GM12872 (cell line): ENCODE data around the gene CABLES2.

Experiments
- TF ChIP-seq, protein P1 (sequence below): IDR thresholded peaks from 3 replicates; pipeline ENCODE4 v1.5.1; 2011; ENCODE audit warnings: low read depth, mild to moderate bottlenecking, low read length, moderate library complexity; ENCODE audit not compliant: insufficient read depth

The CABLES2 gene

DNA sequence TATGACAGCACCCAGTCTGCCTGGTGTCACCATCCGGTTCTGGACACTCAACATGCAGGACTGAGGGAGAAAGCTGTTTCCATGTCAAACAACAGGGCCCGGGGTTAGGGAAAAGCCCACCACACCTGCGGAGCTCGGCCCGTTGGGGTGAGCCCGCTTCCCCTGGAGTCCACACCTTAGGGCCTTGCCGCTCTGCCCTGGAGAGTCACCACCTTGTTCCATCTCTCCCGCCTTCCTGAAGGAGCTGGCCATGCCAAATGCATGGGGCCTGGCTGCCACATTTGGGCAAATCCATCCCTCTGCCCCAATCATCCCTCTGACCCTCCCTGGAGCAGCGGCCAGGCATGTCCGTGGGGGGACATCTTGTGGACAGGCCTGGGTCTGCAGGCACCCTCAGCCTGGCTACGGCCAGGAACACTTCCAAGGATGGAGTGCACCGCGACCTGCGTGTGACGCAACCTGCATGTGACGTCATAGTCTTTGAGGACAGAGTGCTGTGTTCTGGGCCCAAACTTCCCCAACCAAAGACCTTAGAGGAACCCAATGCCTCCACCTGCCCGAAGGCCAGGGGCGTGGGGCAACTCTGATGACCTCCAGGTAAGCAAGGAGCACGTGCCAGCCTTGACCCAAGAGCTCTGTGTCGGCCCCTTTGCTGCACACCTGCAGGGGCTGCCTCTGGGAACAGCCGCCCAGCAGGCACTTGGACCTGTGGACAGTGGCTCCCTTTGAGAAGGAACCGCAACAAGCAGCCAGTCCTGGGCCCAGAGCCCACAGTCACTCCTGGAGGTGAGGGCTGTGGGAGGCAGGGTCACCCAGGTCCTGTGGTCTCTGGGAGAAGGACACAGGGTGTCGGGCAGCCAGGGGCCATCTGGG, 1.7 kb downstream of the CABLES2 start:
- TF ChIP-seq, protein P1, sequence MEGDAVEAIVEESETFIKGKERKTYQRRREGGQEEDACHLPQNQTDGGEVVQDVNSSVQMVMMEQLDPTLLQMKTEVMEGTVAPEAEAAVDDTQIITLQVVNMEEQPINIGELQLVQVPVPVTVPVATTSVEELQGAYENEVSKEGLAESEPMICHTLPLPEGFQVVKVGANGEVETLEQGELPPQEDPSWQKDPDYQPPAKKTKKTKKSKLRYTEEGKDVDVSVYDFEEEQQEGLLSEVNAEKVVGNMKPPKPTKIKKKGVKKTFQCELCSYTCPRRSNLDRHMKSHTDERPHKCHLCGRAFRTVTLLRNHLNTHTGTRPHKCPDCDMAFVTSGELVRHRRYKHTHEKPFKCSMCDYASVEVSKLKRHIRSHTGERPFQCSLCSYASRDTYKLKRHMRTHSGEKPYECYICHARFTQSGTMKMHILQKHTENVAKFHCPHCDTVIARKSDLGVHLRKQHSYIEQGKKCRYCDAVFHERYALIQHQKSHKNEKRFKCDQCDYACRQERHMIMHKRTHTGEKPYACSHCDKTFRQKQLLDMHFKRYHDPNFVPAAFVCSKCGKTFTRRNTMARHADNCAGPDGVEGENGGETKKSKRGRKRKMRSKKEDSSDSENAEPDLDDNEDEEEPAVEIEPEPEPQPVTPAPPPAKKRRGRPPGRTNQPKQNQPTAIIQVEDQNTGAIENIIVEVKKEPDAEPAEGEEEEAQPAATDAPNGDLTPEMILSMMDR: peak; percentile 38; the same call in 1 of the 3 replicates

DNA sequence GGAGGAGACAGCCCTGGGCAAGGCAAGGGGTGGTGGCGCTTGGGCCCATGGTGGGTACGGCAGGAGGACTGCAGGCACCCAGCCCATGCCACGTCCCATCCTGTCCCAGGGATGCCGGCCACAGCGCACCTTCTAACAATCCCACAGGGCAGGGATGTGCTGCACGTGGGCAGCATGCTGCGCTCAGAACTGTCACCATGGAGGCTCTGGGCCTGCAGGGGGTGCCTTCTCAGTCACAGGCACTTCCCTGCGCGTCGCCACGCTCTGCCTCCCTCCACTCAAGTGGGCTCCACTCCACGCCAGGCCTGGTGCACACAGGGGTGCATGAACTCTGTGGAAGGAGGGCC, 2.4 kb downstream of the CABLES2 start:
- TF ChIP-seq, protein P1: no peak

DNA sequence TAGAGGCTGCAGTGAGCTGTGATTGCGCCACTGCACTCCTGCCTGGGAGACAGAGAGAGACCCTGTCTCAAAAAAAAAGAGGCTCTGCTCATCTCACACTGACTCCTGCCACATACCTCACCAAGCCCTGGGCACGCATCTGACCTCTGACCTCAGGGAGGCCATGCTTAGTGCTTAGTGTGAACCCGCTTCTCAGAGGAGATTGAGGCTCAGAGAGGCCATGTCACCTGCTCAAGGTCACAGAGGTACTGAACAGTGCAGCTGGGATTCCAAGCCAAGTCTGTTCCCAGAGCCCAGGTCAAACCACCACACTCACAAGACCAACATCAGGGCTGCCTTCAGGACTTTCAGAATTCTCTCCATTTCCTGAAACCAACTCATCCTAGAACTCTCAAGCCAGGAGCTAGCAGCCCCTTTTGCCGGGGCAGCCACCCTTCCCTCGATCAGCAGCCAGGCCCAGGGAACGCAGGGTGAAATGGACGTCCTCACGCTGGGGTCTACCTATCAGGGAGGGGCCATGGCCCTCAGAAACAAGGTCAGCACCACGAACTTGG, 2.9 kb downstream of the CABLES2 start:
- TF ChIP-seq, protein P1: no peak

DNA sequence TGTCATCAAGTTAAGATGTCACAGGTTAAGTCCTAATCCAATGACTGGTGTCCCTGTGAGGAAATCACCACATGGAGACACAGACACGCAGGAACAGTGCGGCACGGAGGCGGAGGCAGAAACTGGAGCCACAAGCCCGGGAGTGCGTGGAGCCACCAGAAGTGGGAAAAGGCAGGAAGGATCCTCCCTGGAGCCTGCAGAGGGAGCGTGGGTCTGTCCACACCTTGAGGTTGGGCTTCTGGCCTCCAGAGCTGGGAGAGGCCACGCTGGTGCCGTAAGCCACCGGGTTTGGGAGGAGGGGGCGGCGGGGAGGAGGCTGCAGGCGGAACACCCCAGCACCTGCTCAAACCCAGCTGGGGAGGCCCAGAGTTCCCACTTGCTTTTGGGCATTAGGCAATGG, 3.8 kb downstream of the CABLES2 start:
- TF ChIP-seq, protein P1: no peak

DNA sequence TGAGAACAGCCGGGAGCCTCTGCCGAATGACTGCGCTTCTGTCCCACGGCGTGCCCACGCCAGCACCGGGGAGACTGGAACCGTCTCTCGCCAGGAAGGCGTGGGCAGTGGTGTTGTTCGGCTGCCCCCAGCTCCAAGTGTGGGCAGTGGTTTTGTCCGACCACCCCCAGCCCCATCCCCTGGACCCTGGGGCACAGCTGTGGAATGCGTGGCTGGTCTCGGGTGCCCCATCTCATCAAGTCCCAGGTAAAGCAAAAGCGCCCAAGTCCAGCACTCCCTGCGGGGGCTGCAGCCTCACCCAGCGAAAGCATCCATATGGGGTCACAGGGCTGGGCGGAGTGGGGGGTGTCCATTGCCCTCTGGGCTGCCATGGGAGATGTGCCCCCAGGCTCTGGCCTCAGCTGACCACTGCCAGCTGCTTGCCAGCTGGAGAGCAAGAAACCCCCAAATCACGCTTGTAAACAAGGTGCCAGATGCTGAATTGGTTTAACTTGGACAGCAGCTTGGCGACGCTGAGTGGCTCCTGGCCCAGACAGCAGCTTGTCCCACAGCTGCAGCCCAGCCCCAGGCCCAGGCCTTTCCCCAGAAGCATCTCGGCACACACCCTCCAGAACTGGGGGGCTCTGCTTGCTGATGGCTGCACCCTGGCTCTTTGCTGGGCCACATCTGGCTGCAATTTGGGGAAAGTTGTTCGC, 4.5 kb downstream of the CABLES2 start:
- TF ChIP-seq, protein P1: no peak

DNA sequence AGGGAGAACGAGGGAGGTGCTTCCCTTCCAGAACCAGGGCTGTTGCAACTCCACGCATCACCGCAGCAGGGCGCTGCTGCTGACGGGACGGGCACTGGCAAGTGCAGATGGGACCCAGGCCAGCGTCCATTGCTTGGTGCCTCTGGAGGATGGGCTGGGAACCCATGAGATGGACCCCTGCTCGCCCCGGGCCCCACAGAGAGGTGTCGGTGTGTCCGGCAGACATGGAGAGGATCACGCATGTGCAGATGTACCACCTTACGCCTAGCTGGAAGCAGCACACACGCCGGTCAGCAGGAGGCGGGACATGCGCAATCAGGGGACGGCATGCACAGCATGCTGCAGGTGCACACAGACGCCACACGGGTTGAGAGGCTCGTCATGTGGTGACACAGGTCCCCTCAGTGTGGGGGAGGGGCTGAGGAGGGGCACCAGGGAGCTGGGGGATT, 5.7 kb downstream of the CABLES2 start:
- TF ChIP-seq, protein P1: no peak

DNA sequence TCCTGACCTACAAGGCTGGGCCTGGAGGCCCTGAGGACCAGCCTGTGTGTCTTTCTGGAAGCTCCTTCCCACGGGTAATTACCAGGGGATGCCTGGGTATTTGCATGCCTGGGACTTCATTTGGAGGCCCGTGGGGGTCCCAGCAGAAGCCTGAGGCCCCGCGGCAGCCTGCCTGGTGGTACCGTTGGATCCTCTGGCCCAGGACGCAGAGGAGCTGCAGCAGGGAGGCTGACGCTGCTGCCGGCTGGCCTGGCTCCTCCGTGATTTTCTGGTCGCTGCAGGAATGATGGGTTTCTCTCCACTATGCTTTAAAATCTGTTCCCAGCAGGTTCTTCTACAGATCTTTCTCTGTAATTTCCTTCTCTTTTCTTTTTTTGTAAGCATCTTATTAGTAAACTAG, 6.5 kb downstream of the CABLES2 start:
- TF ChIP-seq, protein P1: no peak
